Upper lobe of left lung (tissue), 4 donors: ENCODE data around the gene ZC3H4.

Experiments
- POLR2AphosphoS5 ChIP-seq, 2 donors: sonication (generic); formaldehyde crosslinking; IDR thresholded peaks; one replicate each; pipeline ENCODE4 v1.5.1; 2017; ENCODE audit warnings: antibody characterized with exemption in 2 of 2
- TF ChIP-seq, protein P1 (sequence below), 6 experiments: fragments of 450-650 bp in 4 of 6; fragments of 200-600 bp in 2 of 6; sonication (generic) in 2 of 6; IDR thresholded peaks; one replicate each; pipeline ENCODE4 v1.5.1; 2016 to 2019; ENCODE audit warnings: antibody characterized with exemption in 6 of 6

- TF ChIP-seq, protein P1, sequence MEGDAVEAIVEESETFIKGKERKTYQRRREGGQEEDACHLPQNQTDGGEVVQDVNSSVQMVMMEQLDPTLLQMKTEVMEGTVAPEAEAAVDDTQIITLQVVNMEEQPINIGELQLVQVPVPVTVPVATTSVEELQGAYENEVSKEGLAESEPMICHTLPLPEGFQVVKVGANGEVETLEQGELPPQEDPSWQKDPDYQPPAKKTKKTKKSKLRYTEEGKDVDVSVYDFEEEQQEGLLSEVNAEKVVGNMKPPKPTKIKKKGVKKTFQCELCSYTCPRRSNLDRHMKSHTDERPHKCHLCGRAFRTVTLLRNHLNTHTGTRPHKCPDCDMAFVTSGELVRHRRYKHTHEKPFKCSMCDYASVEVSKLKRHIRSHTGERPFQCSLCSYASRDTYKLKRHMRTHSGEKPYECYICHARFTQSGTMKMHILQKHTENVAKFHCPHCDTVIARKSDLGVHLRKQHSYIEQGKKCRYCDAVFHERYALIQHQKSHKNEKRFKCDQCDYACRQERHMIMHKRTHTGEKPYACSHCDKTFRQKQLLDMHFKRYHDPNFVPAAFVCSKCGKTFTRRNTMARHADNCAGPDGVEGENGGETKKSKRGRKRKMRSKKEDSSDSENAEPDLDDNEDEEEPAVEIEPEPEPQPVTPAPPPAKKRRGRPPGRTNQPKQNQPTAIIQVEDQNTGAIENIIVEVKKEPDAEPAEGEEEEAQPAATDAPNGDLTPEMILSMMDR (IDR thresholded peaks at IDR 0.05): no peak
- no peak for TF ChIP-seq POLR2AphosphoS5 (IDR thresholded peaks at IDR 0.05)
Observed at GRCh38 chr19:47104680-47105079, 8.9 kb downstream of the ZC3H4 start.
